Erythroblast (primary cell): ENCODE data around the gene CPNE5.

Experiments used
- GATA1 ChIP-seq: IDR thresholded peaks from 2 replicates; pipeline ENCODE4 v1.6.1; 2011; ENCODE audit warnings: low read depth, mild to moderate bottlenecking, control low read depth, low read length, moderate library complexity
- POLR2A ChIP-seq: IDR thresholded peaks from 2 replicates; pipeline ENCODE4 v1.6.1; 2011; ENCODE audit warnings: mild to moderate bottlenecking, low read length

DNA sequence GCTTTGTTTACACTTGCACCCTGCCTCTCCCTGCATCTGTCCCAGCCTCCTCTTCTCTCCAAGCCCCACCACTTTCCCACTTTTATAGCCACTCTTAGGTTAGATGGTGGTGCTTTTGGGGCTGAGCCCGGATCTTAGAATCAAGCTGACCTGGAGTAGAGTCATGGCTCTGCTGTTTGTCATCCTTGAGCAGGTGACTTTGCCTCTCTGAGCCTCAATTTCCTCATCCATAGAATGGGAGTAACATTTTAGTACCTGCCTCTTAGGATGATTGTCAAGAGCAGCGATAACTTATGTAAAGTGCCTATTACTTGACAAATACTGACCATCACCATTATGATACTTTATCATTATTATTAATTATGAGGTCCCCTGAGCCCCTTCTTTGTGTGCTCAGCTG, 48.2 kb downstream of the CPNE5 start:
- TF ChIP-seq POLR2A, result no peak
- TF ChIP-seq GATA1, result no peak
